ENCODE measurements around the gene CROCC2. TPM values are rescaled to one million over a fixed set of nuclear protein-coding genes. Genes with fewer than 3 reads are reported as not detected.
A peak's percentile ranks its signal among the peaks of the same experiment; 100 is the strongest.

Gene CROCC2
- total and polyA plus RNA-seq, 2 of the 13 experiments (the other 11 are each of a cell fraction or from before 2014, with no cell fraction given), result not detected

DNA sequence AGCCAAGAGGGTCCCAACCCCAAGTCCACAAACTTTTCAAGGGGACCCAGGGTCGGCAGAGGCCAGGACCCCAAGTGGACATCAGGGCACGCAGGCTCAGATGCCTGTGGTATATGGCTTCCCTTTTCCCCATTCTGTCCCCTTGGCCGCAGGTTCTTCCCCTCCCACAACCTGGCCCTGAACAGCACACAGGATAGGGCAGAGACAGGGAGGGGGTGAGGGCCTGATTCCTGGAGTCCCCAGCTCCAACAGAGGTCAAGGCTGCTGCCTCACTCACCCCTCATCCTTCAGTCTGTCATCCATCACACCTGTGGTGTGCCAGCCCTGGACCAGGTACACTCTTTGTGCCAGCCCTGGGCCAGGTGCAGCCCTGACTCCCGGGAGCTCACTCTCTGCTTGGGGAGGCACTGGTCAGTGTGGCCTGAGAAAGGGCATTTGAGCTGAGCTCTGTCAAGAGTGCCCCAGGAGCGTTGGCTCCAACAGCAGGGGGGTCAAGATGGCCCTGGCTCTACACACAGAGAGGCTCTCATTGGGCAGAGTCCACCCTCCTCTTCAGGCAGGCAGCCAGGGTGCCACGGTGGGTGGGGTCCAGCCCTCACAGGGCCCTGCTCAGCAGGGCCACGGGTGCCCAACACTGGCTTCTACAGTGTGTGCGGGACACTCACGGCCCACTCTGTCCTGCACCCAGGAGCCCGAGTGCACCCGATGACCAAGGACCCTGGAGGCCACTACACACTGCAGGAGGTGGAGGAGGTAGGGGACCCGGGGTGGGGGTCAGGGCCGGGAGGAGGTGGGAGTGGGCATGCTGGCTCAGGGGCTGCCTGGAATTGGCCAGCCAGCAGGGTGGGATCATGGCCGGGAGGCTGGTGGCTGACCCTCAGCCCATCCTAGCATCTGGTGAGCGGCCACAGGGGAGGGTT, 35.9 kb upstream of the CROCC2 start (continued):
- TF ChIP-seq ZNF629 (CRISPR knock-in tag; conservative IDR thresholded peaks at IDR 0.05), result no peak
- TF ChIP-seq ARID2 (CRISPR knock-in tag; IDR thresholded peaks at IDR 0.05; ENCODE audit: borderline replicate concordance), result no peak
- no peak for TF ChIP-seq ZMAT5 (CRISPR knock-in tag; IDR thresholded peaks at IDR 0.05; ENCODE audit: borderline replicate concordance, low read depth)
- 0 out of 2 replicates have a peak, but pooled peaks have one; percentile 55 for TF ChIP-seq ZSCAN21 (CRISPR knock-in tag; IDR thresholded peaks at IDR 0.05; ENCODE audit: borderline replicate concordance)
- TF ChIP-seq SALL1 (CRISPR knock-in tag; IDR thresholded peaks at IDR 0.05), result 0 out of 2 replicates have a peak, but pooled peaks have one; percentile 8
- TF ChIP-seq PHF20 (CRISPR knock-in tag; IDR thresholded peaks at IDR 0.05), result no peak
- no peak for TF ChIP-seq FOSL2 (CRISPR knock-in tag; IDR thresholded peaks at IDR 0.05)
- TF ChIP-seq ZNF235 (CRISPR knock-in tag; IDR thresholded peaks at IDR 0.05; ENCODE audit: borderline replicate concordance), result 0 out of 2 replicates have a peak, but pooled peaks have one; percentile 43
- TF ChIP-seq ZNF225 (CRISPR knock-in tag; IDR thresholded peaks at IDR 0.05), result 0 out of 2 replicates have a peak, but pooled peaks have one; percentile 29
- TF ChIP-seq HNF4A (CRISPR knock-in tag; IDR thresholded peaks at IDR 0.05), result 0 out of 2 replicates have a peak, but pooled peaks have one; percentile 6
- no peak for TF ChIP-seq NR2F2 (IDR thresholded peaks at IDR 0.05; ENCODE audit: borderline replicate concordance, low read depth)
- TF ChIP-seq, protein P1, sequence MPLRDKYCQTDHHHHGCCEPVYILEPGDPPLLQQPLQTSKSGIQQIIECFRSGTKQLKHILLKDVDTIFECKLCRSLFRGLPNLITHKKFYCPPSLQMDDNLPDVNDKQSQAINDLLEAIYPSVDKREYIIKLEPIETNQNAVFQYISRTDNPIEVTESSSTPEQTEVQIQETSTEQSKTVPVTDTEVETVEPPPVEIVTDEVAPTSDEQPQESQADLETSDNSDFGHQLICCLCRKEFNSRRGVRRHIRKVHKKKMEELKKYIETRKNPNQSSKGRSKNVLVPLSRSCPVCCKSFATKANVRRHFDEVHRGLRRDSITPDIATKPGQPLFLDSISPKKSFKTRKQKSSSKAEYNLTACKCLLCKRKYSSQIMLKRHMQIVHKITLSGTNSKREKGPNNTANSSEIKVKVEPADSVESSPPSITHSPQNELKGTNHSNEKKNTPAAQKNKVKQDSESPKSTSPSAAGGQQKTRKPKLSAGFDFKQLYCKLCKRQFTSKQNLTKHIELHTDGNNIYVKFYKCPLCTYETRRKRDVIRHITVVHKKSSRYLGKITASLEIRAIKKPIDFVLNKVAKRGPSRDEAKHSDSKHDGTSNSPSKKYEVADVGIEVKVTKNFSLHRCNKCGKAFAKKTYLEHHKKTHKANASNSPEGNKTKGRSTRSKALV (CRISPR knock-in tag; IDR thresholded peaks at IDR 0.05), result no peak
- TF ChIP-seq, protein P2, sequence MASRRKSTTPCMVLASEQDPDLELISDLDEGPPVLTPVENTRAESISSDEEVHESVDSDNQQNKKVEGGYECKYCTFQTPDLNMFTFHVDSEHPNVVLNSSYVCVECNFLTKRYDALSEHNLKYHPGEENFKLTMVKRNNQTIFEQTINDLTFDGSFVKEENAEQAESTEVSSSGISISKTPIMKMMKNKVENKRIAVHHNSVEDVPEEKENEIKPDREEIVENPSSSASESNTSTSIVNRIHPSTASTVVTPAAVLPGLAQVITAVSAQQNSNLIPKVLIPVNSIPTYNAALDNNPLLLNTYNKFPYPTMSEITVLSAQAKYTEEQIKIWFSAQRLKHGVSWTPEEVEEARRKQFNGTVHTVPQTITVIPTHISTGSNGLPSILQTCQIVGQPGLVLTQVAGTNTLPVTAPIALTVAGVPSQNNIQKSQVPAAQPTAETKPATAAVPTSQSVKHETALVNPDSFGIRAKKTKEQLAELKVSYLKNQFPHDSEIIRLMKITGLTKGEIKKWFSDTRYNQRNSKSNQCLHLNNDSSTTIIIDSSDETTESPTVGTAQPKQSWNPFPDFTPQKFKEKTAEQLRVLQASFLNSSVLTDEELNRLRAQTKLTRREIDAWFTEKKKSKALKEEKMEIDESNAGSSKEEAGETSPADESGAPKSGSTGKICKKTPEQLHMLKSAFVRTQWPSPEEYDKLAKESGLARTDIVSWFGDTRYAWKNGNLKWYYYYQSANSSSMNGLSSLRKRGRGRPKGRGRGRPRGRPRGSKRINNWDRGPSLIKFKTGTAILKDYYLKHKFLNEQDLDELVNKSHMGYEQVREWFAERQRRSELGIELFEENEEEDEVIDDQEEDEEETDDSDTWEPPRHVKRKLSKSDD (CRISPR knock-in tag; IDR thresholded peaks at IDR 0.05; ENCODE audit: low read depth), result peak; percentile 42; the same call in 1 of the 2 replicates
- TF ChIP-seq ZNF484 (CRISPR knock-in tag; IDR thresholded peaks at IDR 0.05; ENCODE audit: borderline replicate concordance, low read depth), result no peak
- TF ChIP-seq, protein P3, sequence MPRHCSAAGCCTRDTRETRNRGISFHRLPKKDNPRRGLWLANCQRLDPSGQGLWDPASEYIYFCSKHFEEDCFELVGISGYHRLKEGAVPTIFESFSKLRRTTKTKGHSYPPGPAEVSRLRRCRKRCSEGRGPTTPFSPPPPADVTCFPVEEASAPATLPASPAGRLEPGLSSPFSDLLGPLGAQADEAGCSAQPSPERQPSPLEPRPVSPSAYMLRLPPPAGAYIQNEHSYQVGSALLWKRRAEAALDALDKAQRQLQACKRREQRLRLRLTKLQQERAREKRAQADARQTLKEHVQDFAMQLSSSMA (CRISPR knock-in tag; IDR thresholded peaks at IDR 0.05), result 0 out of 2 replicates have a peak, but pooled peaks have one; percentile 35
- no peak for TF ChIP-seq ZC3H13 (CRISPR knock-in tag; IDR thresholded peaks at IDR 0.05)
- TF ChIP-seq ZNF549 (CRISPR knock-in tag; IDR thresholded peaks at IDR 0.05), result no peak

Data from HepG2 (cell line).